ENCODE measurements around the gene KLF2.

GRCh38 chr19:16347706-16348105 lies 23.1 kb downstream of the KLF2 start:
- TF ChIP-seq EZH2 (IDR thresholded peaks at IDR 0.05; ENCODE audit: borderline replicate concordance, low read length) (no peak), CTCF (IDR thresholded peaks at IDR 0.05; ENCODE audit: low read length) (no peak)

Data from OCI-LY1 (cell line).